GM12892 (cell line): ENCODE results near the gene ARHGAP12.

Experiments used
- POLR2A ChIP-seq: IDR thresholded peaks from 2 replicates; pipeline ENCODE4 v1.6.1; 2011; ENCODE audit warnings: low read depth, low read length, control low read depth
- POLR2AphosphoS5 ChIP-seq: IDR thresholded peaks from 2 replicates; pipeline ENCODE4 v1.6.1; 2011; ENCODE audit warnings: low read depth, low read length, control low read depth

GRCh38 chr10:31823358-31823757, 105.3 kb downstream of the ARHGAP12 start:
- TF ChIP-seq POLR2A (no peak), POLR2AphosphoS5 (no peak)
